Motor neuron (in vitro differentiated cells): ENCODE data around the gene UVRAG. TPM values are rescaled to one million over a fixed set of nuclear protein-coding genes. Genes with fewer than 3 reads are reported as not detected.

Experiments
- ATAC-seq, 8 experiments: fragments of 200-7000 bp; cut with Tn5 transposase; replicated peaks in 6 of 8; 2 replicates each; pipeline ENCODE4 v1.8.0; 2021; ENCODE audit warnings: mild to moderate bottlenecking in 8 of 8, moderate library complexity in 8 of 8
- H3K27ac ChIP-seq, 2 donors: fragments of 250-450 bp; sonication (Bioruptor Pico); 2 replicates each; pipeline ENCODE4 v1.9.0; 2021; ENCODE audit warnings: antibody characterized with exemption in 2 of 2, mild to moderate bottlenecking in 2 of 2, moderate library complexity in 1 of 2
- H3K4me1 ChIP-seq, 2 donors: fragments of 250-450 bp; sonication (Bioruptor Pico); replicated peaks in 1 of 2; 2 replicates each; pipeline ENCODE4 v1.6.1; 2021; ENCODE audit warnings: antibody characterized with exemption in 2 of 2, mild to moderate bottlenecking in 2 of 2, moderate library complexity in 1 of 2
- H3K4me3 ChIP-seq, 5 donors: fragments of 250-450 bp; sonication (Bioruptor Pico); 2 replicates each; pipeline ENCODE4 v1.9.0; 2021; ENCODE audit warnings: antibody characterized with exemption in 5 of 5, mild to moderate bottlenecking in 5 of 5, moderate library complexity in 4 of 5
- WGBS, 10 experiments: fragments of 450-650 bp; shearing (Covaris generic); methylation state at CpG; one replicate each; pipeline ENCODE4 v1.0.0; 2022; 5-methylcytosine and 5-hydroxymethylcytosine counted together
- in situ Hi-C, 9 experiments: fragments of 400-800 bp; cut with MboI; loops; one replicate each; pipeline ENCODE4 v1.15.0; 2021; ENCODE audit warnings: low sequenced_read_pairs in 9 of 9, low pct_unique_long_range_greater_than_20kb in 2 of 9; ENCODE audit not compliant: unreplicated experiment in 9 of 9
- total RNA-seq, 8 experiments: library from RNA; unstranded; fragments of 300-600 nt; gene quantifications; 2 replicates each; pipeline versions ENCODE4 v1.2.3 to v1.2.4, GENCODE V29; 2022

The UVRAG gene
- total RNA-seq, 8 experiments from 2014 or later: 17.2 to 24.4 (median 19.6) TPM

GRCh38 chr11:75982309-75982708, 167.3 kb downstream of the UVRAG start:
- no peak overlapping the region for H3K27ac ChIP-seq
- H3K4me3 ChIP-seq: peak overlapping the region in 2 of 5 donors; percentile 15 to 48
- WGBS, 10 experiments: 44 to 100% (median 82%) methylated on average over 1 to 3 of the region's 4 CpGs; no CpG with 5 or more reads in 1 of the 10 experiments
- in situ Hi-C loops: no loop called here
- H3K4me1 ChIP-seq: peaks cover 0 to 2% of the 10 kb centered on the region in 2 donors
- ATAC-seq: no peak

GRCh38 chr11:75986966-75987365, 172.0 kb downstream of the UVRAG start:
- ATAC-seq: no peak
- WGBS, 10 experiments: 80 to 100% (median 95%) methylated on average over 1 to 2 of the region's 2 CpGs; no CpG with 5 or more reads in 3 of the 10 experiments
- no peak overlapping the region for H3K27ac ChIP-seq

DNA sequence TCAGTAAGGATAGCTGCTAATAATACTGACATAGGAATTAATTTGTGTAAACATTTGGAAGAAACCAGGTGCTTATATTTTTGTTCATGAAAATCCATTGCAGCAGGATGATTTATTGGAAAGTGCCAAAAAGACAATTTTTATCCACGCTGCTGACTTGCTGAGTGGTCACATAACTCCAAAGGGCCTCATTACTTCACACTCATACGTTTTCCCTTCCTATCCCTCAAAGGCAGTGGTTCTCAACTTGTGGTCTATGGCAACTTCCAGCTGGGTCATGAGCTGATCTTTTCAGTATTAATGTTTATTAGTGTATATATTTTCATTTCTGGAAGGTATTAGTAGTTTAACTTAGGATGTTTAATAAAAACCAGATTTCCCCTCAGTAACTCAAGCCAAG, 178.1 kb downstream of the UVRAG start:
- in situ Hi-C loops: no loop called here
- H3K4me3 ChIP-seq: no peak overlapping the region
- H3K4me1 ChIP-seq: no peaks in the 10 kb centered on the region
- no peak for ATAC-seq
- no peak overlapping the region for H3K27ac ChIP-seq
- 40 to 95% (median 73%) methylated on average over 1 to 2 of the region's 2 CpGs; no CpG with 5 or more reads in 4 of the 10 experiments for WGBS, 10 experiments

More at GRCh38 chr11:75986966-75987365, 172.0 kb downstream of the UVRAG start:
- Histone ChIP-seq H3K4me1 (peaks cover 0 to 2% of the 10 kb centered on the region in 2 donors), H3K4me3 (no peak overlapping the region)
- in situ Hi-C loops: no loop called here

GRCh38 chr11:75994616-75995015, 179.6 kb downstream of the UVRAG start:
- no peak for ATAC-seq
- WGBS, 10 experiments: 88 to 100% (median 95%) methylated on average over 2 to 3 of the region's 3 CpGs; no CpG with 5 or more reads in 1 of the 10 experiments
- in situ Hi-C loops: no loop called here
- H3K4me3 ChIP-seq: no peak overlapping the region
- H3K4me1 ChIP-seq: no peaks in the 10 kb centered on the region
- no peak overlapping the region for H3K27ac ChIP-seq

- in situ Hi-C loops: no loop called here
Measured at GRCh38 chr11:75996523-75997442, 181.8 kb downstream of the UVRAG start.

DNA sequence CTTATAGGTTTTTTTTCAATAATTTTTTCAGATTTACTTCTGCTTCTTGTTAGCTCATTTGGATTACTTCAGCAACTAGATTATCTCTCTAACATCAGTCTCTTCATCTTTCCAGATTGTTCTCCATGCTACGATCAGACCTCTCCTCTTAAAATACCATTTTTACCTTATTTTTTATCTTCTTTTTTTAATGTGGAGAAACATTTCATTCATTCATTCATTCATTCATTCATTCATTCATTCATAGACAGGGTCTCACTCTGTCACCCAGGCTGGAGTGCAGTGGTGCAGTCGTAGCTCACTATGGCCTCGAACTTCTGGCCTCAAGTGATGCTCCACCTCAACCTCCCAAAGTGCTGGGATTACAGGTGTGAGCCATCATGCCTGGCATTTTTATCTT, 189.4 kb downstream of the UVRAG start:
- no peak overlapping the region for H3K4me3 ChIP-seq
- H3K27ac ChIP-seq: no peak overlapping the region
- in situ Hi-C loops: no loop called here
- H3K4me1 ChIP-seq: no peaks in the 10 kb centered on the region
- no peak for ATAC-seq
- 79 to 100% (median 94%) methylated on average over 1 to 3 of the region's 3 CpGs for WGBS, 10 experiments

More at GRCh38 chr11:75996523-75997442, 181.8 kb downstream of the UVRAG start:
- Histone ChIP-seq H3K4me1 (no peaks in the 10 kb centered on the region), H3K27ac (no peak overlapping the region), H3K4me3 (no peak overlapping the region)
- 78 to 100% (median 95%) methylated on average over 1 of the region's 1 CpG; no CpG with 5 or more reads in 2 of the 10 experiments for WGBS, 10 experiments
- ATAC-seq: no peak

DNA sequence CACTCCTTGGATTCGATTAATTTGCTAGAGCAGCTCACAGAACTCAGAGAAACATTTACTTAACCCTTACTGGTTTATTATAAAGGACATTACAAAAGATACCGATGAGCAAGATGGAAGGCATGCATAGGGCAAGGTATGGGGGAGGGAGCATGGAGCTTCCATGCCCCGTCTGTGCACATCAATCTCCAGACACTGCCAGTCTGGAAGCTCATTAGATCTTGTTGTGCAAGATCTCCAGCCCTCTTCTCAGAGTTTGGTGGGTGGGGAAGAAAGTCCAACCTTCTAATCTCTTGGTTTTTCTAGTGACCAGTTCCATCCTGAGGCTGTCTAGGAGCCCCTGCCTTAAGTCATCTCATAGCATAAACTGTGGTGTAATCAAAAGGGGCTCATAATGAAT, 190.7 kb downstream of the UVRAG start:
- no peak for ATAC-seq
- H3K4me3 ChIP-seq: no peak overlapping the region

GRCh38 chr11:76007166-76007565, 192.2 kb downstream of the UVRAG start:
- 100% methylated on average over 1 to 2 of the region's 2 CpGs; no CpG with 5 or more reads in 4 of the 10 experiments for WGBS, 10 experiments
- no peak for ATAC-seq
- Histone ChIP-seq H3K4me3 (no peak overlapping the region), H3K27ac (no peak overlapping the region), H3K4me1 (no peaks in the 10 kb centered on the region)
- in situ Hi-C loops: no loop called here

More for the DNA sequence above, 190.7 kb downstream of the UVRAG start:
- in situ Hi-C loops: no loop called here
- 50 to 94% (median 89%) methylated on average over 1 to 3 of the region's 3 CpGs; no CpG with 5 or more reads in 2 of the 10 experiments for WGBS, 10 experiments
- Histone ChIP-seq H3K4me1 (no peaks in the 10 kb centered on the region), H3K27ac (no peak overlapping the region)

- Histone ChIP-seq H3K4me1 (no peaks in the 10 kb centered on the region), H3K27ac (no peak overlapping the region), H3K4me3 (no peak overlapping the region)
- ATAC-seq: peak in 3 of 8 experiments; percentile 41 to 92 (median 85)
- 13 to 100% (median 70%) methylated on average over 1 to 2 of the region's 2 CpGs; no CpG with 5 or more reads in 1 of the 10 experiments for WGBS, 10 experiments
- in situ Hi-C loops: no loop called here
Measured at GRCh38 chr11:76008474-76008873, 193.5 kb downstream of the UVRAG start.

DNA sequence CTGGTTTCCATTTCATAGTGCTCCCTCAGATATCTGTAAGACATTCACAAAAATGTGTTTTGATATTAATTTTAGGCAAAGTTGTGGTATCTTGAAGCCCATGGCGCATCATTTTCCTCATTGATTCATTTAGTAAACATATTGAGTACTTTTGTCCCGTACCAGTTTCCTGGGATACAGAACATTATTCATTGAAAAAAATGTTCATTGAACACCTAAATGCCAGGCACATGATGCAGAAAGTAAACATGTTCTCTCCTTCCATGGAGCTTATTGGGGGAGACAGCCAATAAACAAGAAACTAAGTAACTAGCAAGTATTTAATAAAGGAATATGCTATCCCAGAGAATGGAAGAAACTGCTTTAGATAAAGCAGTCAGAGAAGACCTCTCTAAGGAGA, 195.0 kb downstream of the UVRAG start:
- ATAC-seq: no peak
- Histone ChIP-seq H3K27ac (no peak overlapping the region), H3K4me1 (no peaks in the 10 kb centered on the region), H3K4me3 (no peak overlapping the region)
- in situ Hi-C loops: no loop called here
- 78 to 100% (median 95%) methylated on average over 1 to 2 of the region's 2 CpGs; no CpG with 5 or more reads in 1 of the 10 experiments for WGBS, 10 experiments

GRCh38 chr11:76013526-76013925, 198.5 kb downstream of the UVRAG start:
- ATAC-seq: no peak
- WGBS, 10 experiments: 71 to 100% (median 100%) methylated on average over 1 of the region's 1 CpG; no CpG with 5 or more reads in 3 of the 10 experiments
- in situ Hi-C loops: no loop called here
- Histone ChIP-seq H3K27ac (no peak overlapping the region), H3K4me1 (no peaks in the 10 kb centered on the region), H3K4me3 (no peak overlapping the region)

DNA sequence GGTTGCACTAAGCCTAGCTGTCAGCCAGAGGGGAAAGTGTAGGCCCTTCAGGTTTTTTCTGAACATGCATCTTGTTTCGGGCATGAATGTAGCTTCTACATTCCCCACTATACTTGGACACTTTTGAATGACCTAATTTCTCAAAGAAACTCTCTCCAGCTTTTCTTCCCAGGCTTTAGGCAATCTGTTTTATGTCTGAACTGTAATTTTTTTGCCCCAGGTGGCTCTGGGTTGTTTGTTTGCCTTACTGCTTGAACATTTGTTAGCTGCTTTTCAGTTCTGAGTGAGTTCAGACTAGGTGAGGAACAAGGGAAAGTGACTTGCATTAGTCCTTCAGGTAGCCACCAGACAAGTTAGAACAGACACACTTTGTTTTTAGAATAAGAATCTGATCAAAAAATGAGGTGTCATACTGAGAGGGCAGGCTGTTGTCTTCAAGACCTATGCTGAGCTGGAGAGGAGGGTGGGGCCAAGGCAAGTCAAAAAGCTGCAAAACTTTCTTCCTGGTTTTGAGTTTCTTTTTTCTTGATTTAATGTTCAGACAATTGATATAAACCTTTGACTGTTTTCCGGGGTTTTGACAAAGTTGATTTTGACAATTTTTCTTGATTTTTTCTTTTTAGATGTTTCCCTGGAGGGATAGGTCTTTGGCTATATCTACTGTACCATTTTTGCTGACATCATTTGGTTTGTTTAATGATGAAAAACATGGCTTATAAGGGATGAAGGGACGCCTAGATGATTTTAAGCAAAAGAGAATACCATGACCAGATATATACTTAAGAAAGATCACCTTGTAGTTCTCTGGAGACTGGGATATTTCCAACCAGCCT, 208.4 kb downstream of the UVRAG start:
- ATAC-seq: peak in 1 of 8 experiments; percentile 31
- in situ Hi-C loops: no loop called here
- Histone ChIP-seq H3K4me3 (no peak overlapping the region), H3K4me1 (peaks cover 4% of the 10 kb centered on the region in 2 donors), H3K27ac (no peak overlapping the region)
- WGBS, 10 experiments: 81 to 100% (median 91%) methylated on average over 1 to 3 of the region's 3 CpGs

- Histone ChIP-seq H3K27ac (no peak overlapping the region), H3K4me1 (peaks cover 4% of the 10 kb centered on the region in 2 donors), H3K4me3 (no peak overlapping the region)
- ATAC-seq: peak in 3 of 8 experiments; percentile 30 to 82 (median 45)
- in situ Hi-C loops: no loop called here
- 0 to 100% (median 91%) methylated on average over 1 of the region's 1 CpG; no CpG with 5 or more reads in 6 of the 10 experiments for WGBS, 10 experiments
Measured at GRCh38 chr11:76025068-76025467, 210.1 kb downstream of the UVRAG start.
